Brain microvascular endothelial cell (primary cell): ENCODE results near the gene NDRG2.

Experiments
- DNase-seq: peaks from one replicate; pipeline ENCODE4 v3.0.0-alpha.2; 2020
- H3K27ac ChIP-seq: fragments of 250-450 bp; sonication (Bioruptor Pico); 2 replicates; pipeline ENCODE4 v1.5.1; 2020; ENCODE audit warnings: mild to moderate bottlenecking, moderate library complexity
- H3K27me3 ChIP-seq: fragments of 250-450 bp; sonication (Bioruptor Pico); replicated peaks from 2 replicates; pipeline ENCODE4 v1.5.1; 2020; ENCODE audit warnings: mild to moderate bottlenecking
- H3K36me3 ChIP-seq: fragments of 250-450 bp; sonication (Bioruptor Pico); replicated peaks from 2 replicates; pipeline ENCODE4 v1.5.1; 2020; ENCODE audit warnings: mild to moderate bottlenecking
- H3K4me3 ChIP-seq: 2 replicates; pipeline ENCODE4 v1.5.1; 2011; ENCODE audit warnings: low read depth, mild to moderate bottlenecking, control low read depth, low read length, moderate library complexity
- CTCF ChIP-seq: IDR thresholded peaks from 2 replicates; pipeline ENCODE4 v1.5.1; 2011; ENCODE audit warnings: low read depth, mild to moderate bottlenecking, moderate library complexity, low read length, control low read depth, inconsistent platforms; ENCODE audit errors: missing control alignments
- in situ Hi-C: cut with HindIII; loops from 2 replicates; pipeline ENCODE4 v1.10.0; 2017; ENCODE audit warnings: low sequenced_read_pairs, low pct_ligation_motif_present

Gene NDRG2

GRCh38 chr14:21063479-21063878, 38.6 kb upstream of the NDRG2 start:
- Histone ChIP-seq H3K36me3 (no peaks in the 10 kb centered on the region), H3K27ac (no peak overlapping the region), H3K27me3 (no peaks in the 10 kb centered on the region), H3K4me3 (no peak overlapping the region)
- in situ Hi-C loops = no loop called here
- no peak for TF ChIP-seq CTCF
- peak; percentile 84 for DNase-seq

- Histone ChIP-seq H3K27me3 (no peaks in the 10 kb centered on the region), H3K27ac (no peak overlapping the region), H3K36me3 (no peaks in the 10 kb centered on the region), H3K4me3 (no peak overlapping the region)
- in situ Hi-C loops = no loop called here
- DNase-seq = no peak
- no peak for TF ChIP-seq CTCF
Observed at GRCh38 chr14:21061347-21061668, 36.4 kb upstream of the NDRG2 start.

GRCh38 chr14:21060614-21061346, 35.9 kb upstream of the NDRG2 start:
- DNase-seq = no peak
- no peak for TF ChIP-seq CTCF
- Histone ChIP-seq H3K36me3 (no peaks in the 10 kb centered on the region), H3K4me3 (no peak overlapping the region), H3K27me3 (no peaks in the 10 kb centered on the region), H3K27ac (no peak overlapping the region)
- in situ Hi-C loops = no loop called here

GRCh38 chr14:21059842-21060613, 35.2 kb upstream of the NDRG2 start:
- no peak for TF ChIP-seq CTCF
- in situ Hi-C loops = no loop called here
- no peaks in the 10 kb centered on the region for H3K36me3 ChIP-seq
- DNase-seq = no peak
- H3K4me3 ChIP-seq = no peak overlapping the region
- H3K27ac ChIP-seq = no peak overlapping the region
- no peaks in the 10 kb centered on the region for H3K27me3 ChIP-seq

- Histone ChIP-seq H3K4me3 (no peak overlapping the region), H3K27me3 (no peaks in the 10 kb centered on the region), H3K36me3 (no peaks in the 10 kb centered on the region), H3K27ac (no peak overlapping the region)
- TF ChIP-seq CTCF = no peak
- DNase-seq = no peak
- in situ Hi-C loops = no loop called here
Observed at GRCh38 chr14:21058903-21059302, 34.0 kb upstream of the NDRG2 start.
